H7 (cell line): ENCODE results near the gene EXO1. TPM values are rescaled to one million over a fixed set of nuclear protein-coding genes. Genes with fewer than 3 reads are reported as not detected.
"Not testable (repeated sequence)": the region's sequence is repeated elsewhere in the genome, so short reads cannot be mapped to it uniquely, and the experiment has no call there.

ENCODE experiments used
- DNase-seq: peaks from one replicate; pipeline ENCODE4 v3.0.0; 2012
- H3K27me3 ChIP-seq: 2 replicates; pipeline ENCODE4 v1.6.0; 2011; ENCODE audit warnings: mild to moderate bottlenecking, low read length; ENCODE audit not compliant: control insufficient read depth, insufficient read depth
- H3K36me3 ChIP-seq: replicated peaks from 2 replicates; pipeline ENCODE4 v1.5.1; 2011; ENCODE audit warnings: low read length; ENCODE audit not compliant: control insufficient read depth, insufficient read depth
- H3K4me3 ChIP-seq: 2 replicates; pipeline ENCODE4 v1.5.1; 2011; ENCODE audit warnings: low read depth, mild to moderate bottlenecking, control low read depth, low read length, moderate library complexity; ENCODE audit not compliant: insufficient read depth
- total RNA-seq: library from RNA; depleted of rRNA; stranded (reverse); fragments of >200 nt; shearing (Covaris generic); gene quantifications from 2 replicates; pipeline ENCODE4 v1.2.3, GENCODE V29; 2014

EXO1 gene
- total RNA-seq, 1 experiment from 2014 or later, result 50.4 TPM

DNA sequence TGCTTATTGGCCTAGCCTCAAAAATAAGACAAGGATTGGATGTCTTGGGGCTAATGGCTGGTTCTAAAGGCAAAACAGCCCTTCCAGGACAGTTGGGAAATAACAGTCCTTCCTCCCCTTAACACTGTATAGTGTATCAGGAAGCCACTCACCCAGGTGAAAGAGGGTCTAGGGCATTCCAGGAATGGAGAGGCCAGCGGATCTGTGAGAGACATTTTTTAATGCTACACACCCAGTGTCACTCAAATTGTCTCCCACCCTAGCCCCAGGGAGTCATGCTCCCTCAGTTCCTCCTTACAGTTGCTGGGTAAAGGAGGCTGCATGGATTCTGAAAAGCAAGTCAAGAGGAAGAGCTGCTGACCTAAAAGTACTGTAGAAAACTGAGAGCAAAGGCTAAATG lies 24.1 kb upstream of the EXO1 start:
- H3K4me3 ChIP-seq, result no peak overlapping the region
- no peak for DNase-seq
- H3K27me3 ChIP-seq, result no peaks in the 10 kb centered on the region
- no peaks in the 10 kb centered on the region for H3K36me3 ChIP-seq

DNA sequence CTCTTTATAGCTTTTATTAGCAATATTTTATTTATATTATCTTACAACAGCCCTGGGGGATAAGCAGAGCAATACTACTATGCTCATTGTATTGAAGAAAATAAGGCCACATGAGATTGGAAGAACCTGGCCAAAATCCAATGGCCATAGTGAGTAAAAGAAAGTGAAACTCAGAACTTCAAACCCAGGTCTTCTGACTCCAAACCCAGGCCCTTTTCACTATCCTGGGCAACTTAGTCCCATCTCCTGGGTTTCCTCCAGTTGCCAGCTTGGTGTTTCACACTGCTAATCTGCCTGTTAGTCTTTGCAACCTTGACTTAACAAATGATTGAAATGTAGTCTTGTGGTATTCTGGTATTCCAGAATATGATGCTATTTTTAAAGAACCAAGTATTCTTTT lies 22.4 kb upstream of the EXO1 start:
- DNase-seq, result no peak
- H3K4me3 ChIP-seq, result no peak overlapping the region
- H3K27me3 ChIP-seq, result no peaks in the 10 kb centered on the region
- H3K36me3 ChIP-seq, result no peaks in the 10 kb centered on the region

DNA sequence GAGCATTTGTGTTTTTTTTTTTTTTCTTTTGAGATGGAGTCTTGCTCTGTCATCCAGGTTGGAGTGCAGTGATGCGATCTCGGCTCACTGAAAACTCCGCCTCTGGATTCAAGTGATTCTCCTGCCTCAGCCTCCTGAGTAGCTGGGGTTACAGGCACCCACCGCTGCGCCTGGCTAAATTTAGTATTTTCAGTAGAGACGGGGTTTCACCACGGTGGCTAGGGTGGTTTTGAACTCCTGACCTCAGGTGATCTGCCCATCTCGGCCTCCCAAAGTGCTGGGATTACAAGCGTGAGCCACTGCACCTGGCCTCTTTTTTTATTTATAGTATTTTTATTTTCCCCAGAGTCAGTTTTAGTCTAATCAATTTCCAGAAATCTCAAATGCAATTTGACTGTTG lies 21.4 kb upstream of the EXO1 start:
- not testable (repeated sequence) for H3K27me3 ChIP-seq, H3K4me3 ChIP-seq, H3K36me3 ChIP-seq, DNase-seq

DNA sequence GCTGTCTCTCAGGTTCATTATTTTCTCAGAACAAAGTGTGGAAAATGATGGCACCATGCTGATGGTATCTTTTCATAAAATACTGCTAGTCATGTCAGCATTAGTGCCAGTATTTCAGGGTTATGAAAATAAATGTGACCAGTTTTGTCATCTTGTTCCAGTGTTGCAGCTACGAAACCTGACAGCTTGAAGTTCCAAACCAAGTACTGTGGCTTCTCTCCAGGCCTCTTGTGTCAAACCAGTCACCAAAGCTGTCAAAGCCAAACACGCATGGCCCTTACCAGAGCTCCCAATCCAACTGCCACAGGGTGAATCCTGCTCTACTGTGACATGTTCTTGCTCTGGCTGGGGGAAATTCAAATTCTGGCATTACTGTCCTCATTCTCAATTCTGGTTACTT lies 20.7 kb upstream of the EXO1 start:
- Histone ChIP-seq H3K27me3 (no peaks in the 10 kb centered on the region), H3K4me3 (no peak overlapping the region), H3K36me3 (no peaks in the 10 kb centered on the region)
- DNase-seq, result no peak

DNA sequence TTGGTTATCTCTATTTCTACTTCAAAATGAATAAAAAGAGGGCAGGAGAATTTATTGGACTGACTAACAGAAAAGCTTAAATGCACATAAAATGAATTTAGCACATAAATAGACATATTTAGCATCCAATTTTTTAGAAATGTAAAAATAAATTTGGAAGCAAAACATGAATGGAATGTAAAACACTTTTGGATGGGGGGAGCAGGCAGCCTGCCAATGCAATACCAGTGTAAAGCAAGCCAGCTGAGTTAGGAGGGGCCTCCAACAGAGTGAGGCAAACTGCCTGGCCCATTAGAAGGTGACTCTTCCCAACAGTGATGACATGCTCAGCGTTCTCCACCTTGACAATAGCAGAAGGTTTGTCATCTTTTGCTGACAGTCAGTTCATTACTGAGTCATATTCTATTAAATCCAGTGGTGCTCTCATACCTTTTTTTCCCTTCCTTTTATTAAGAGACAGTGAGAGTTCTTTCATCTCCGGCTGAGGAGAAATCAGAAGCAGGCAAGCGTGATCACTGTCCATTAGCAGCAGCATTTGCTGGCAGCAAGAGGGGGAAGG lies 19.5 kb upstream of the EXO1 start:
- Histone ChIP-seq H3K36me3 (no peaks in the 10 kb centered on the region), H3K27me3 (no peaks in the 10 kb centered on the region), H3K4me3 (no peak overlapping the region)
- no peak for DNase-seq

DNA sequence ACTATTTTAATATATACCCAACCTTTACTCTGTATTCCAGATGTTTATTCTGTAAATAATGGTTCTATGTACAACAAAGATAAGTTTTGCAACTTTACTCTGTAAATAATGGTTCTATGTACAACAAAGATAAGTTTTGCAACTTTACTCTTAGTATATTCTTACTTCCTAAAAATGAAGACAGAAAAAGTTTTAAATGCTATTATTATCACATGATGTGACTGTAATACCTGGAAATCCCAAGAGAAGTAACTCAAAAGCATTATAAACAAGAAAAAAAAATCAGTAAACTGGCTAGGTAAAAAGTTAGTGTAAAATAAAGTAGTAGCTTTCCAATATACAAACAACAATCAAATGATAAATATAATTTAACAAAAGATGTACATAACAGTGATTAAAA lies 18.5 kb upstream of the EXO1 start:
- DNase-seq, result no peak
- no peak overlapping the region for H3K4me3 ChIP-seq
- no peaks in the 10 kb centered on the region for H3K27me3 ChIP-seq
- no peaks in the 10 kb centered on the region for H3K36me3 ChIP-seq

DNA sequence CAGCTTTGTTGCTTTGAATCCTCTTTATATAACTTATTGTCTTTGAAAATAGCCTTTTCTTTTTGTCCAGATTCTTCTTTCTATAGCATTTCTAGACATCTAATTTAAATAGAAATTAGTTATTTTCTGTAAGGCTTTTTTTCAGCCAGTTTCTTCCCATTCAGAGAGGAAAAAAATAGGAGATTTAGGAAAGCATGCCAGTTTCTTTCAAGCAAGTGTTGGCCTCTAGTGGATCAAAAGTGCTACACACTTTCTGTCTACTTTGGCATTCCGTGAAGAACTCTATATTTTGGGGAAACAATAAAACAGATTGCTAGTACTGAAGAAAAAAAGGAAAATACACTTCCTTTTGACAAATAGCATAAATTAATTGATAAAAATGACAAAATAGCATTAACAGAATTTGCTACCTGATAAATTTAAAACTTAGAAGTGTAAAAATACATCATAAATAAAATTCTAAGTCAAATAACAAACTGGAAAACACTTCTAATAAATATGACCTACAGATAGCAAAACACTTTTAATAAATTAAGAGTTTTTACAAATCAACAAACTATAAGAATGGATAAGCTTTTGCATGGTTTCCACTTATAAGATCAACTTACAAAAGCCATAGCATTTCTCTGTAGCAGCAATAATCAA lies 13.1 kb upstream of the EXO1 start:
- Histone ChIP-seq H3K27me3 (no peaks in the 10 kb centered on the region), H3K36me3 (no peaks in the 10 kb centered on the region), H3K4me3 (no peak overlapping the region)
- DNase-seq, result no peak

DNA sequence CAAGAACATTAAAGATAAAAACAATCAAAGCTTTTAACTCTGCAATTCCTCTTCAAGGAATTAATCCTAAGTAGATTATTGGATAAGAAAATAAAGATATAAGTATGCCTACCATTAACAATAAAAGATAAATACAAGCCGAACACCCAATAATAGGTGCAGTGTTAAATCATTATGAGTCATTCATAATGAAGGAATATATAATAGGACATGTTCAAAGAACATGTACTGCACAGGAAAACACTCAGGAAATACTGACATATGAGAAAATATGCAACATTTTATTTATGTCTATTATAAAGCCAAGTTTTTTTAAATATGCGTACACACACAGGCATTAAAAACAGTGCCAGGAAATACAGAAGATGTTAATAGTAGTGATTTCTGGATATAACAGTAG lies 11.1 kb upstream of the EXO1 start:
- Histone ChIP-seq H3K4me3 (no peak overlapping the region), H3K36me3 (no peaks in the 10 kb centered on the region), H3K27me3 (no peaks in the 10 kb centered on the region)
- no peak for DNase-seq

DNA sequence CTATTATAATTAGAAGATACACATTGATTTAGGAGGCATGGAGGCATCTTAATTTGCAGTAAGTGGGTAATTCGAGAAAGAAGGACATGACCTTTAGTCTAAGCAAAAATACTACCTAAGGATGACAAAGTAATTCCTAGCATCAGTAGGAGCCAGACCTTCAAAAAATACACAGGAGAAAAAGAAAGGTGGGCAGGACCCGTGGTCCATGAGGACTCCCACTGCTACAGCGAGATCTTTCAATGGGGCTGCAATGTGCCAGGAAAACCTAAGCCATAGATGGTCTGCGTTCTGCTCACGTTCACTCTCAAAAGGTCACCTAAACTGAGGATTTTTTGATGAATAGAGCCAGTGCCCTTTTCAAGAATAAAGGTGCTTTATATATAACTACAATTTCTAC lies 10.6 kb upstream of the EXO1 start:
- no peak for DNase-seq
- Histone ChIP-seq H3K36me3 (no peaks in the 10 kb centered on the region), H3K4me3 (no peak overlapping the region), H3K27me3 (no peaks in the 10 kb centered on the region)

DNA sequence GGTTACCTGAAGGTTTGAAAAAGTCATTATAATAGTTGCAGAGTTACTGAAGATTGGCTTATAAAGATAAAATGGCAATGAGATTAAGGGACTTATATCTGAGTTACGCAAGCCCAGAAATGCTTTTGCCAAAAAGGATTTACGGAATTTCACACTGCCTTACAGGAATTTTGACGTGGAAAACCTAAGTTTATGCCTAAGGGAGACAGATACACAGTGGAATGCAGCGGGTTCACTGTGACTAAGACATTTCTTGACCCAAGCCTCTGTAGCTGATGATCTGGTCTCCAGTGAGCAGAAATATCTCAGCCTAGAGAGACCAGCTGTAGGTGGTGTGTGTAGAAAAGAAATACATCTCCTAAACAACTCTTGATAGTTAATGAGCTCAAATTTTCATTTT lies 10.1 kb upstream of the EXO1 start:
- H3K27me3 ChIP-seq, result no peaks in the 10 kb centered on the region
- no peak for DNase-seq
- no peaks in the 10 kb centered on the region for H3K36me3 ChIP-seq
- no peak overlapping the region for H3K4me3 ChIP-seq

DNA sequence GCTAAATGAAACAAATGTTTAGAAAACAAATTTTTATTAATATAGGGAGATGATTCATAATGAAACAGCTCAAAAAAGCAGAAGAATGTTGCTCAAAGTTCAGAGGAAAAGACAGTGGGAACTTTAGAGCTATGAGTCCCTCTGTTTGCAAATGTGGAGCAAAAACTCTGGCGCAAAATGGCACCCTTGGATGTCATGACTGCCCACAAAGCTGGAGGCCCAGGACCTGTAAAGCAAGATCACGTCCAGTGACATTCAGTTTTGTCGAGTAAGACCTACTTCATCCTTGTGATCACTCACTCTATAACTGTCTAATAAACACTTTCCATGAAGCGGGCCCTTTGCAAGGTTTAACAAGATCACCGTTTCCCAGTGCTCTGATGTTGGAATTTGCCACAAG lies 9.1 kb upstream of the EXO1 start:
- H3K36me3 ChIP-seq, result no peaks in the 10 kb centered on the region
- DNase-seq, result no peak
- no peaks in the 10 kb centered on the region for H3K27me3 ChIP-seq
- H3K4me3 ChIP-seq, result no peak overlapping the region

DNA sequence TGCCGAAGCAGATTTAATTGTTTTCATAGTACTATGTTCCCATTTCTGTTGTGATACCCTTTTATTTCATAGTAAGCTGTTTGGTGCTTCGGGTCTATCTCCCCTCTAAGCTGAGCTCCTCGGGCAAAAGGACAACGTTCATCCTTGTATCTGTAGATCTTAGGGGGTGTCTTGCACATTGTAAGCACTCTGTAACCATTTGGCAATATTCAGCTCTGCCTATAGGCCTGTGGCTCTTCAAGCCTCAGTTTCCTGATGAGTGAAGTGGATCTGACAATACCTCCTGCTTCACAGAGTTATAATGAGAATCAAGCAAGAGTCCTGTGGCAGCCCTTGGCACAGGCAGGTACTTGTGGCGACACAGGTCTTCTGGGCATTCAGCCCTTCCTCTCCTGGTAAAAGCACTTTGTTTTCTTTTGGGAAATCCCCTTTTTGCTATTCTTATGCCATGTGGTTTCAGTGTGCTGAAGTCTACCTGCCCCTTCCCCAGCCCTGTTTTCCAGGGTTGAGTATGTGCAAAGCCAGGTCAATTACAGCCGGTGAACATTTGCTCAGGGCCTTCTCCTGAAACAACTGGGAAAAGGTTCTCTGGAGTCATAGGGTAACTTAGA lies 8.5 kb upstream of the EXO1 start:
- Histone ChIP-seq H3K27me3 (no peaks in the 10 kb centered on the region), H3K4me3 (no peak overlapping the region), H3K36me3 (no peaks in the 10 kb centered on the region)
- DNase-seq, result no peak

DNA sequence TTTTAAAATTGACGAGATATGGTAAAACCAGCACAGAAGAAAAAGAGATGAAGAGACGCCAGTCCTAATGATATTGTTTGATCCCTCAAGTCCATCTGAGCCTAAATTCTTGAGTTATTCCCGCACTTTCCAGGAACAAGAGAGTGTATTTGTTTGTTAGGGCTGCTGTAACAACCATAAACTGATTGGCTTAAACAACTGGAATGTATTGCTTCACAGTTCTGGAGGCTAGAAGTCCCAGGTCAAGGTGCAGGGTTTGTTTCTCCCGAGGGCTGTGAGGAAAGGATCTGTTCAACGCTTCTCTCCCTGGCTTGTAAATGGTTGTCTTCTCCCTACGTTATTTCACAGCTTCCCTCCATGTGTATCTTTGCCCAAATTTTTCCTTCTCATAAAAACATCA lies 7.8 kb upstream of the EXO1 start:
- no peak for DNase-seq
- Histone ChIP-seq H3K4me3 (no peak overlapping the region), H3K36me3 (no peaks in the 10 kb centered on the region), H3K27me3 (no peaks in the 10 kb centered on the region)

DNA sequence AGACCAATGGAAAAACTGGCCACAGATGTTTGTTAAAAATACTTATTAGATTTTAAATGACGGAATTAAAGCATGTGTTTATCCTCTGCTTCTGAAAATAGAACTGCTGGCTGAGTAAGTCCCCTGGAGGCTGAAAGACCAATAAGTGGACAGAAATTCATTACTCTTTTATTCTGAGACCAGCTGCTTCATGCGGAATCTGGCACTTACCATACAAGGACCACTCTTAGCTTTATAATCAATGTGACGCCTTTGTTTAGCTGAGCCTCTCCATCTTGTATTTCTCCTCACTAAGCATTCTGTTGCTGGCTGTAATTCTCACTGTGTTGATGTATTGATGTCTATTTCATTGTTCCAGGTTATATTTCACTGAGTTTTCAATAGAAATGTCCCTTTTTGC lies 6.3 kb upstream of the EXO1 start:
- no peaks in the 10 kb centered on the region for H3K36me3 ChIP-seq
- DNase-seq, result no peak

DNA sequence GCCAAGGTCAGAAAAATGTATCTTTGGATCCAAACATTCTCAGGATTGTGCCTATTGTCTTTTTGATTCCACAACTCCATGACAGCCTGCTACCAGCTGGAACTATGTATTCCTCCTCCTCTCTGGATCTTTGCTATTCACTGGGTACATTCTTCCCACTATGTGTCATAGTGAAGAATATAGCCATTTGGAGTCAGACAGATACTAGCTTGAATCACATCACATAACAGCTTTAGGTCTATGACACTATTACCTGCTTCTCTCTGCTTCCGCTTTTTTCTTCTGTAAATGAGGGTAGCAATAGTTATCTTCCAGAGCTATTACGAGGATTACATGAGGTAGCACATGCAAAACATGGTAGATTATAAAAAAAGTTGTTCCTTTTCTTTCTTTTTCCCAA lies 5.4 kb upstream of the EXO1 start:
- DNase-seq, result no peak
- H3K27me3 ChIP-seq, result no peaks in the 10 kb centered on the region
- no peaks in the 10 kb centered on the region for H3K36me3 ChIP-seq
- H3K4me3 ChIP-seq, result no peak overlapping the region

More for the DNA sequence above, 6.3 kb upstream of the EXO1 start:
- H3K4me3 ChIP-seq, result no peak overlapping the region
- no peaks in the 10 kb centered on the region for H3K27me3 ChIP-seq
